Measurements from ENCODE around the gene EPX. TPM values are rescaled to one million over a fixed set of nuclear protein-coding genes. Genes with fewer than 3 reads are reported as not detected.

EPX gene
- total RNA-seq, 1 experiment from 2014 or later, result not detected

DNA sequence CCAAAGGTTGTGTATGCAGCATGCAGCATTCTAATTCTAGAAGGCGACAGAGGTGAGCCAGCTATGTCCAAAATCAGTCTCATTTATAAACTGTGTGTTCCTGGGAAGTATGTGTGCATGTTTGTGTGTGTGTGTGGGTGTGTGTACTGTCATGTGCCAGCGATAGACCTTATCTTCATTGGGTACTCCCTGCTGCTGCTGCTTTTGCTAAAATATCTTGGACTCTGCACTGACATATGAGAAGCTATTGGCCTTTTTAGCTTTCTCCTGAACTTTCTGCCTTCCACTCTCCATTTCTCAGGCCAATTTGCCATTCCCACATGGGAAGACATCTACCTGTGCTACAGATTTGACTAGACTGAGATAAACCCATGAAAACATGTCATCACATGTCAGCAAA is 43.9 kb downstream of the EPX start:
- no peaks in the 10 kb centered on the region for H3K79me2 ChIP-seq (ENCODE audit: insufficient read depth, low read length)
- no peaks in the 10 kb centered on the region for H4K20me1 ChIP-seq (ENCODE audit: insufficient read depth)
- intact Hi-C loops (cut with micrococcal nuclease), result no loop called here
- ATAC-seq (no peak), DNase-seq (ENCODE audit: low read depth, low spot score) (no peak)
- H3K9me3 ChIP-seq (ENCODE audit: control insufficient read depth in 1 of 2, insufficient read depth in 1 of 2, low read depth in 1 of 2, low read length in 2 of 2), result no peaks in the 10 kb centered on the region
- BruUV-seq (replicated peaks), result no TSS peak
- H3K4me1 ChIP-seq (ENCODE audit: control insufficient read depth in 1 of 2, insufficient read depth in 2 of 2, low read length in 2 of 2), result peaks cover 0 to 6% of the 10 kb centered on the region in 2 experiments; a peak in 1 of 4 replicates
- H3K36me3 ChIP-seq (ENCODE audit: control insufficient read depth in 1 of 2, insufficient read depth in 2 of 2, low read length in 2 of 2), result no peaks in the 10 kb centered on the region
- RAD21 ChIA-PET (ENCODE audit: low non-redundant PET in 1 of 2, low total read pairs in 2 of 2, uncharacterized antibody in 2 of 2, unreplicated experiment in 2 of 2), result no interaction called here
- CTCF ChIA-PET, result interaction anchor here (0.6 to 2.4 kb wide), 4 partner anchors 7 to 37 kb away, joined by 3 to 12 read pairs (median 4); no protein-coding TSS in a partner anchor
- H3K9ac ChIP-seq (ENCODE audit: low read length), result no peak overlapping the region
- peaks cover 74% of the 10 kb centered on the region for H3K27me3 ChIP-seq (ENCODE audit: insufficient read depth, low read length)
- POLR2A ChIA-PET, result interaction anchor here (1.2 to 1.6 kb wide), 2 partner anchors 13 to 17 kb away, joined by 3 to 4 read pairs; partner anchors contain the start of gene MKS1
- H3K4me3 ChIP-seq (replicated peaks in 1 of 2; ENCODE audit: low read depth in 1 of 2, low read length in 2 of 2), result no peak overlapping the region
- no peaks in the 10 kb centered on the region for H3K9me2 ChIP-seq (ENCODE audit: insufficient read depth)
- TF ChIP-seq EZH2 (IDR thresholded peaks at IDR 0.05) (no peak), REST (IDR thresholded peaks at IDR 0.05; ENCODE audit: low read depth) (no peak), POLR2A (IDR thresholded peaks at IDR 0.05; ENCODE audit: borderline replicate concordance, extremely low read depth, insufficient read depth, insufficient read length) (no peak)
- H3K27ac ChIP-seq (ENCODE audit: low read depth, low read length), result no peak overlapping the region
- H3K4me2 ChIP-seq (ENCODE audit: low read length), result no peak overlapping the region
- no peak overlapping the region for H2AFZ ChIP-seq (ENCODE audit: low read depth, low read length, poor library complexity, severe bottlenecking)

DNA sequence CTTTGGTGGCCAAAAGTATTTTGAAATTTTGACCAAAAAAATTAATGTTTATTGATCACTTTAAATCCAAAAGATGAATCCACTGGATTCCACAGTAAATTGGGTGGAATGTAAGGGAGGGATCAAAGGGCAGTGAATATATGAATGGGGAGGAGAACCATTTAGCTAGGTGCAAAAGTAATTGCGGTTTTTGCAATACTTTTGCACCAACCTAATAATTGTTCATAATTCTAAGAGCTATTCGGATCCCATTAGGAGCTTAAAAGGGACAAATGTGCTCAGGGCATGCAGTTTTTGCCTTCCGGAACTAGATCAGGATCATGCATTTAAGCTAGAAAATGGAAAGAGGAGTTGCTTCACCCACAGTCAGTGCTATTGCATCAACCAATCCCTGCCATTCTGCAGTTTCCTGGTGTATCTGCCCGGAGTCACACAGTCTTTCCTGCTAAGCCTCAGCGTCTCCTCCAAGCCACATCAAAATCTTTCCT is 45.7 kb downstream of the EPX start, which contains the start of gene LPO:
LPO (plus strand) TSS at position 438 of the 488 bp plus-strand sequence. CDS start 4,396 bp downstream, outside the sequence.
- peaks cover 92% of the 10 kb centered on the region for H3K27me3 ChIP-seq (ENCODE audit: insufficient read depth, low read length)
- H3K9me3 ChIP-seq (ENCODE audit: control insufficient read depth in 1 of 2, insufficient read depth in 1 of 2, low read depth in 1 of 2, low read length in 2 of 2), result no peaks in the 10 kb centered on the region
- H3K36me3 ChIP-seq (ENCODE audit: control insufficient read depth in 1 of 2, insufficient read depth in 2 of 2, low read length in 2 of 2), result no peaks in the 10 kb centered on the region
- BruUV-seq (replicated peaks), result no TSS peak
- DNase-seq (ENCODE audit: low read depth, low spot score), result no peak
- H3K4me1 ChIP-seq (ENCODE audit: control insufficient read depth in 1 of 2, insufficient read depth in 2 of 2, low read length in 2 of 2), result no peaks in the 10 kb centered on the region
- H3K4me3 ChIP-seq (replicated peaks in 1 of 2; ENCODE audit: low read depth in 1 of 2, low read length in 2 of 2), result no peak within 1 kb of the TSS
- CTCF ChIA-PET, result interaction anchor here (0.6 to 1.3 kb wide), 2 partner anchors 38 to 361 kb away, joined by 4 read pairs; no protein-coding TSS in a partner anchor
- H3K27ac ChIP-seq (ENCODE audit: low read depth, low read length), result no peak within 1 kb of the TSS
- no peaks in the 10 kb centered on the region for H3K9me2 ChIP-seq (ENCODE audit: insufficient read depth)
- intact Hi-C loops (cut with micrococcal nuclease), result no loop called here
- H4K20me1 ChIP-seq (ENCODE audit: insufficient read depth), result no peaks in the 10 kb centered on the region
- H2AFZ ChIP-seq (ENCODE audit: low read depth, low read length, poor library complexity, severe bottlenecking), result no peak within 1 kb of the TSS
- no peak within 1 kb of the TSS for H3K9ac ChIP-seq (ENCODE audit: low read length)
- no peak for ATAC-seq
- H3K4me2 ChIP-seq (ENCODE audit: low read length), result no peak within 1 kb of the TSS
- RAD21 ChIA-PET (ENCODE audit: low non-redundant PET in 1 of 2, low total read pairs in 2 of 2, uncharacterized antibody in 2 of 2, unreplicated experiment in 2 of 2), result no interaction called here
- POLR2A ChIA-PET, result interaction anchor here (0.5 kb wide), 1 partner anchor 201 kb away, joined by 3 read pairs; no protein-coding TSS in a partner anchor
- no peak for TF ChIP-seq EGR1 (IDR thresholded peaks at IDR 0.05; ENCODE audit: low read depth)
- no peak for TF ChIP-seq REST (IDR thresholded peaks at IDR 0.05; ENCODE audit: low read depth)
- no peak for TF ChIP-seq SRF (IDR thresholded peaks at IDR 0.05; ENCODE audit: low read depth)
- no peak for TF ChIP-seq EZH2phosphoT487 (IDR thresholded peaks at IDR 0.05; ENCODE audit: borderline replicate concordance)
- TF ChIP-seq, protein P1, sequence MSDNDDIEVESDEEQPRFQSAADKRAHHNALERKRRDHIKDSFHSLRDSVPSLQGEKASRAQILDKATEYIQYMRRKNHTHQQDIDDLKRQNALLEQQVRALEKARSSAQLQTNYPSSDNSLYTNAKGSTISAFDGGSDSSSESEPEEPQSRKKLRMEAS (IDR thresholded peaks at IDR 0.05), result no peak
- TF ChIP-seq TCF7L2 (IDR thresholded peaks at IDR 0.05; ENCODE audit: borderline replicate concordance, extremely low read depth, insufficient read depth, insufficient read length), result no peak
- TF ChIP-seq ATF3 (IDR thresholded peaks at IDR 0.05), result no peak
- no peak for TF ChIP-seq CEBPB (IDR thresholded peaks at IDR 0.05; ENCODE audit: low read depth)
- H3K79me2 ChIP-seq (ENCODE audit: insufficient read depth, low read length), result no peaks in the 10 kb centered on the region
